Measurements from ENCODE around the gene CCDC154.

CCDC154 gene

DNA sequence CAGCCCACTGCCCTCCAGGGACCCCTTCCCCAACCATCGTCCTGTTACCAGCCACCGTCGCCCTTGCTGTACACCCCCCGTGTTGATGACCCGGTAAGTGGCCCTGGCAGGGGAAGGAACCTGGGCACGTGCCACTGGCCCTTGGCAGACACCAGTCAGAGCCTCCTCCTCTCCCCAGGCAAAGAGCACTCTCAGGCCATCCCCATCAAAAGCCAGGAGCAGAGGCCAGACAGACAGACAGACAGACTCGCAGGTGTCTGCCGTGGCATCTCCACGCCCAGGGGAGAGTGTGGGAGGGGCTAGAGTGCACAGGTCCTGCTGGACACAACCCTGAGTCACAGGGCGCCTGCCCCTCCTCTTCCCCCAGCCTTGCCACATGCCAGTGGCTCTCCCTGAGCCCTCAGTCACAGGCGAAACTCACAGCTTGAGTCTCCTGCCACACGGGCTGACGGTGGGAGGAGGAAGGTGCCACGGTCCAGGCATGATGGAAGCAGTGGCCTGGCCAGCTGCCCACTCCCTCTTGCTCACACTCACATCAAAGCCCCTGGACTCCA is 22.7 kb upstream of the CCDC154 start:
- Histone ChIP-seq H3F3A (ENCODE audit: insufficient read depth) (no peaks in the 10 kb centered on the region), H3K4me2 (ENCODE audit: low read depth, low read length, poor library complexity, severe bottlenecking) (no peak overlapping the region), H3K79me2 (ENCODE audit: insufficient read depth, low read length) (peaks cover 19% of the 10 kb centered on the region; the same call in 1 of the 2 replicates), H4K20me1 (ENCODE audit: low read depth, low read length) (no peaks in the 10 kb centered on the region), H3K4me3 (ENCODE audit: insufficient read depth, low read length, poor library complexity, severe bottlenecking) (no peak overlapping the region), H3K9me3 (ENCODE audit: insufficient read depth, low read length) (no peaks in the 10 kb centered on the region), H3K36me3 (ENCODE audit: low read length) (no peaks in the 10 kb centered on the region), H3K9ac (ENCODE audit: low read length) (no peak overlapping the region), H3K27ac (ENCODE audit: low read depth, low read length) (no peak overlapping the region), H3K9me2 (replicated peaks; ENCODE audit: insufficient read depth, low read length) (no peaks in the 10 kb centered on the region), H3K27me3 (ENCODE audit: low read length) (no peaks in the 10 kb centered on the region), H2AFZ (ENCODE audit: low read depth, low read length, severe bottlenecking) (no peak overlapping the region)
- TF ChIP-seq, protein P1, sequence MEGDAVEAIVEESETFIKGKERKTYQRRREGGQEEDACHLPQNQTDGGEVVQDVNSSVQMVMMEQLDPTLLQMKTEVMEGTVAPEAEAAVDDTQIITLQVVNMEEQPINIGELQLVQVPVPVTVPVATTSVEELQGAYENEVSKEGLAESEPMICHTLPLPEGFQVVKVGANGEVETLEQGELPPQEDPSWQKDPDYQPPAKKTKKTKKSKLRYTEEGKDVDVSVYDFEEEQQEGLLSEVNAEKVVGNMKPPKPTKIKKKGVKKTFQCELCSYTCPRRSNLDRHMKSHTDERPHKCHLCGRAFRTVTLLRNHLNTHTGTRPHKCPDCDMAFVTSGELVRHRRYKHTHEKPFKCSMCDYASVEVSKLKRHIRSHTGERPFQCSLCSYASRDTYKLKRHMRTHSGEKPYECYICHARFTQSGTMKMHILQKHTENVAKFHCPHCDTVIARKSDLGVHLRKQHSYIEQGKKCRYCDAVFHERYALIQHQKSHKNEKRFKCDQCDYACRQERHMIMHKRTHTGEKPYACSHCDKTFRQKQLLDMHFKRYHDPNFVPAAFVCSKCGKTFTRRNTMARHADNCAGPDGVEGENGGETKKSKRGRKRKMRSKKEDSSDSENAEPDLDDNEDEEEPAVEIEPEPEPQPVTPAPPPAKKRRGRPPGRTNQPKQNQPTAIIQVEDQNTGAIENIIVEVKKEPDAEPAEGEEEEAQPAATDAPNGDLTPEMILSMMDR (IDR thresholded peaks at IDR 0.05; ENCODE audit: insufficient read depth, low read length, poor library complexity, severe bottlenecking), result no peak
- no peak for TF ChIP-seq EZH2phosphoT487 (conservative IDR thresholded peaks at IDR 0.05; ENCODE audit: low read length)

- H3K4me3 ChIP-seq (ENCODE audit: insufficient read depth, low read length, poor library complexity, severe bottlenecking), result no peak overlapping the region
- no peaks in the 10 kb centered on the region for H3K36me3 ChIP-seq (ENCODE audit: low read length)
- H2AFZ ChIP-seq (ENCODE audit: low read depth, low read length, severe bottlenecking), result no peak overlapping the region
- H3K9me3 ChIP-seq (ENCODE audit: insufficient read depth, low read length), result no peaks in the 10 kb centered on the region
- no peak overlapping the region for H3K27ac ChIP-seq (ENCODE audit: low read depth, low read length)
- H3K4me2 ChIP-seq (ENCODE audit: low read depth, low read length, poor library complexity, severe bottlenecking), result no peak overlapping the region
- TF ChIP-seq, protein P1 (IDR thresholded peaks at IDR 0.05; ENCODE audit: insufficient read depth, low read length, poor library complexity, severe bottlenecking), result no peak
- no peak for TF ChIP-seq EZH2phosphoT487 (conservative IDR thresholded peaks at IDR 0.05; ENCODE audit: low read length)
- H3F3A ChIP-seq (ENCODE audit: insufficient read depth), result no peaks in the 10 kb centered on the region
- no peaks in the 10 kb centered on the region for H4K20me1 ChIP-seq (ENCODE audit: low read depth, low read length)
- peaks cover 19% of the 10 kb centered on the region; the same call in 1 of the 2 replicates for H3K79me2 ChIP-seq (ENCODE audit: insufficient read depth, low read length)
- no peaks in the 10 kb centered on the region for H3K27me3 ChIP-seq (ENCODE audit: low read length)
- H3K9me2 ChIP-seq (replicated peaks; ENCODE audit: insufficient read depth, low read length), result no peaks in the 10 kb centered on the region
- H3K9ac ChIP-seq (ENCODE audit: low read length), result no peak overlapping the region
Measured at GRCh38 chr16:1466054-1466453, 21.7 kb upstream of the CCDC154 start.

GRCh38 chr16:1465567-1465915 is 21.2 kb upstream of the CCDC154 start:
- Histone ChIP-seq H3F3A (ENCODE audit: insufficient read depth) (no peaks in the 10 kb centered on the region), H4K20me1 (ENCODE audit: low read depth, low read length) (no peaks in the 10 kb centered on the region), H3K27me3 (ENCODE audit: low read length) (no peaks in the 10 kb centered on the region), H3K79me2 (ENCODE audit: insufficient read depth, low read length) (peaks cover 19% of the 10 kb centered on the region; the same call in 1 of the 2 replicates), H3K9me3 (ENCODE audit: insufficient read depth, low read length) (no peaks in the 10 kb centered on the region), H3K4me2 (ENCODE audit: low read depth, low read length, poor library complexity, severe bottlenecking) (no peak overlapping the region), H3K4me3 (ENCODE audit: insufficient read depth, low read length, poor library complexity, severe bottlenecking) (no peak overlapping the region), H2AFZ (ENCODE audit: low read depth, low read length, severe bottlenecking) (no peak overlapping the region), H3K27ac (ENCODE audit: low read depth, low read length) (no peak overlapping the region), H3K36me3 (ENCODE audit: low read length) (no peaks in the 10 kb centered on the region), H3K9ac (ENCODE audit: low read length) (no peak overlapping the region), H3K9me2 (replicated peaks; ENCODE audit: insufficient read depth, low read length) (no peaks in the 10 kb centered on the region)
- no peak for TF ChIP-seq EZH2phosphoT487 (conservative IDR thresholded peaks at IDR 0.05; ENCODE audit: low read length)
- TF ChIP-seq, protein P1 (IDR thresholded peaks at IDR 0.05; ENCODE audit: insufficient read depth, low read length, poor library complexity, severe bottlenecking), result no peak
